NCI-H1436 (cell line): ENCODE results near the gene USP32.
"Not testable (repeated sequence)": the region's sequence is repeated elsewhere in the genome, so short reads cannot be mapped to it uniquely, and the experiment has no call there.

Experiments
- DNase-seq: peaks from one replicate; lab custom pipeline; 2025; lab: John Stamatoyannopoulos, UW

Gene USP32

GRCh38 chr17:60410001-60410400 lies 18.1 kb upstream of the USP32 start:
- DNase-seq, result no peak

DNA sequence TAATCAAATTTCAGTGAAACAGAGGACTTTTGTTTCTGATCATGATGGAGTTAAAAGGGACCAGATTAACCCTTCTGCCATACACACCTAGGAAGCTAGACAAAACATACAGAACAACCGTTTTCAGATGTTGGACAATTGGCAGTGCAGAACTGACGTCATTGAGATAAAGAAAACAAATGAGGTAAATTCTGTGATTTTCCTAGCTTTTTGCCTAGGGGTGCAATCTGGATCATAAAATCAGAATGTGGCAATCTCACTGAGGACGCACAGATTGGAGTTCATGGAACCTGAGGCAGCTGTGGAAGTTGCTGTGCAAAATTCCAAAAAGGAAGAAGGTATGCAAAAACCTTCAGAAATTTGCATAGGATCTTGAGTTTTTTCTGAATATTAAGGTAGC lies 15.0 kb upstream of the USP32 start:
- DNase-seq, result no peak

- DNase-seq, result no peak
These were observed 12.0 kb upstream of the USP32 start for GRCh38 chr17:60403962-60404361.

DNA sequence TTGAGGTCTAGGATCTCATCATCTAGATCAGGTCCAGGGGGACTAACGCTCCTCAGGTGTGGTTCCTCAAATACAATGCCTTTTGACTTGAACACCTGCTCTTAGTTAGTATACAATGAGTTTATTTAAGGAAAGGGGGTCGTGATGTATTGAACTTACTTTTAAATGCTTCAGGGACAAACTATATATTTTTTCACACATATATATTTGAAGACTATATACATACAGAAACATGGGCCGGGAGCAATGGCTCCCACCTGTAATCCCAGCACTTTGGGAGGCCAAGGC lies 11.5 kb upstream of the USP32 start:
- no peak for DNase-seq

DNA sequence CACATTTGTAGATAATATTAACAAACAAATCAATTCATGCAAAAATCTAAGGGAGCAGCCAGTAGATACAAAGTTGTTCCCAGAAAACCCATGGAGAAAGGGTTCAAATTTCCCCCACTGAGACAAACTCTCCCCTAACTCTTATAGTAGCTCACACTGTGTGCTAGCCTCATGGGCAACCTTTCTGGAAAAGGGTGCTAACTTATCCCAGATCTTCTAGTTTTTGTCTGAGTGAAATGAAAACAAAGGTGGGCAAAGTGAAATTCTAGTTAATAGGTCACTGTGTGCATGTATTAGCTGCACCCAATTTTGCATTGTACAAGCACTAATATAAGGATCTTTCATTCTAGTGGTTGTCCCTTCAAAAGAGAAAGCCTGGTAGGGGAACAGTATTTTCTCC lies 9.9 kb upstream of the USP32 start:
- DNase-seq, result no peak

GRCh38 chr17:60398227-60398959 lies 6.5 kb upstream of the USP32 start:
- DNase-seq, result no peak

GRCh38 chr17:60396412-60396811 lies 4.5 kb upstream of the USP32 start:
- DNase-seq, result no peak

DNA sequence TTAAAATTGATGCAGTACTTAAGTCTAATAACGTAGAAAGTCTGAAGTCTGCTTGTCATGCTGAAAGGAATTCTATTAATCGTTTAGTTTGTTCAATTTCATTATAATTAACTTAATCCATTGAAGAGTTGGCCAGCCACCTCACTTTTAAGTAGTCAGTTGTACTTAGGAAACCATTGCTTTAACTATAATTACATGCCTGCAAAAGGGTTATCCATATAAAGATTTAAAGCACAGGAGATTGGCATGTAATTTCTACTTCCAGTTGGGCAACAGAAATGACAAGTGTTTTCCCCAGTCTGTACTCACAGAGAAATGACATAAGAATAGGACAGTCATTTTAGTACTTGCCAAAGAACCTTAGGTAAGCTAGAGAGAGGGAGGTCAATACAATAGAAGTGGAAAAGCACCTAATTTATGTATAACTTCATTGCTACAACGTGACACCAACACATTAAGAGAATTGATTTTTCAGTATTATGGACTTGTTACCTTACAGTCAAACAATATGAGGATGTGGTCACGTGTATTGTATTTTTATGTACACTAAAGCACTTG lies 3.7 kb upstream of the USP32 start:
- no peak for DNase-seq

DNA sequence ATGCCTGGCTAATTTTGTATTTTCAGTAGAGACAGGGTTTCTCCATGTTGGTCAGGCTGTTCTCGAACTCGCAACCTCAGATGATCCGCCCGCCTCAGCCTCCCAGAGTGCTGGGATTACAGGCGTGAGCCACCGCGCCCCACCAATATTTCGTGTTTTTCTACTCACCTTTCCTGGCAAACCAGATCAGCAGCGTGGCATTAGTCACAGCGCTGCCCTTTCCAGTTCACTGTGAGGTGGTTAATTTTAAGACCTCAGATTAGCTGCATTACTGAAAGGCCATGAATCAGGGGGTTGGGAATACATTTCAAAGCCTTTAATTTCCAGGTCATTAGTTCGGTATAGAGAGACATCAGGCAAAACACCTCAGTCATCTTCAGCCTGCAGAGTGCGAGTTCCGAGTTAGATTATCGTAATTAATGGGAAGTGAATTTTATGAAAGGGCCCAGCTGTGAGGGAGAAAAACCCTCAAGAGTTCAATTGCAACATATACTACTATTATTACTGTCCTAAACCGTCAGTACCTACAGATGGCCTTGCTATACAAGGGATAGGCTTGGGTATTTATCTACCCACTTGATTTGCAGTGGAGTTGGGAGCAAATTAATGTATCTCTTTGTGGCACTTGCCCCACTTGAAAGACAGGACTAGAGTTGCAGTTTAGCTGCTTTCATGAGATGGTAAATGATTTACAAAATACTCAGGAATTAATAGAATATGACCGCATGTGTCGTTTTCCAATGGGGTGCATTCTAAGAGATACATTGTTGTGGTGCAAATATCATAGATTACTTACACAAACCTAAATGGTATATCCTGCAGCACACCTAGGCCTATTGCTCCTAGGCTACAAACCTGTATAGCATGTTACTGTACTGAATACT lies 2.1 kb upstream of the USP32 start:
- DNase-seq, result no peak

DNA sequence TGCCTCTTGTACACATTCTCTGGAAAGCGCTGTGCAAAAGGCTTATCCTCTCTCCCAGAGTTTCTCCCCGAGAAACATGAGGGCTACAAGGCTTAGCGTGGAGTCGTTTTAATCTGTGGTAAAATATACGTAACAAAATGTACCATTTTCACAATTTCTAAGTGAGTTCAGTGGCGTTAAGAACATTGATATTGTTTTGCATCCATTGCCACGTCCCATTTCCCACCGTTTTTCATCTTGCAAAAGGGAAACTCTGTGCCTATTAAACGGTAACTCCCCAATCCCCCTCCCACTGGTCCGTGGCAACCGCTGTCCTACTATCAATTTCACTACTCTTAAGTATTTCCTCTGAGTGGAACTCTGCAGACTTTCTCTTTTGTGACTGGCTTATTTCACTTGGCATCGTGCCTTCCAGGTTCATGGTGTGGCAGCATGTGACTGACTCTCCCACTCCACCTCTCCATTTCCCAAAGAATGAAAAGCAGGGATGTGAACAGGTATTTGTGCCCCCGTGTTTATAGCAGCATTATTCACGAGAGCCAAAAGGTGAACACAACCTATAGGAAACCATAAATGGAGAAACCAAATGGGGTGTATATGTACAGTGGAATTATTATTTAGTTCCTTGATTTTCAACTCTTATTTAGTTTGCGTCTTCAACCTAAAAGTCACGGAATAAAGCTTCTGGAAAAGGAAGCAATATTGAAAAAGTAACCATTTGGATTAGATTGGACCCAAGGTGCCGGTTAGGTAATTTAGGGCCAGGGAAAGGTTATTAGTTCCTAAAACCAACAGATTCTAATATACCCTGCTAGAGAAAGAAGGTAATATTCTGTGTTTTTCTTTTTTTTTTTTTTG lies 1.1 kb upstream of the USP32 start:
- DNase-seq, result peak; percentile 38

GRCh38 chr17:60391471-60392041 lies 377 bp downstream of the USP32 start:
- peak; percentile 91 for DNase-seq

DNA sequence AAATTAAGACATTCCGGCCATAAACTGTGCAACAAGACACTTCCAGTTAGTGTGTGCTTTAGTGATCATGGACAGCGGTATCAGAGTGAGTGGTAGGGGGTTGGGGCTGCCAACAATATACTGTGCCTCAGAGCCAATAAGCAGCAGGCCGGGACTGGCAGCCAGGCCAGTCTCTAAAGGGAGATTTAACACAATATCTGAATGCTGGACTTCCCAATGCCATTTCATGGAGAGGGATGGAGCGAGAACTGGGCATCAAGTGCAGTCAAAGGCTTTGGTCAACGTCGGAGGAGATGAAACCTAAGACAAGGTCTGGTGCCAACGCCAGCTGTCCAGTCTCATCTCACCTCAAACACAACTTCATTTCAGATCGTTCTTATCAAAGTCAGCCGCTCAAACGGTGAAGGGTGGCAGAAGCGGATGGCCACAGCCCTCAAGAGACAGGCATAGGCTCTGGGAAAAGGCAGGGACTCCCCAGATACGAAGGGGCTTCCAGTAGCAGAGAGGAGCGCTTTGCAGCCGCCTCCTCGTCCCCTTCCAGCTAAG lies 935 bp downstream of the USP32 start:
- no peak for DNase-seq

- no peak for DNase-seq
These were observed 1.7 kb downstream of the USP32 start for GRCh38 chr17:60390186-60390585.

DNA sequence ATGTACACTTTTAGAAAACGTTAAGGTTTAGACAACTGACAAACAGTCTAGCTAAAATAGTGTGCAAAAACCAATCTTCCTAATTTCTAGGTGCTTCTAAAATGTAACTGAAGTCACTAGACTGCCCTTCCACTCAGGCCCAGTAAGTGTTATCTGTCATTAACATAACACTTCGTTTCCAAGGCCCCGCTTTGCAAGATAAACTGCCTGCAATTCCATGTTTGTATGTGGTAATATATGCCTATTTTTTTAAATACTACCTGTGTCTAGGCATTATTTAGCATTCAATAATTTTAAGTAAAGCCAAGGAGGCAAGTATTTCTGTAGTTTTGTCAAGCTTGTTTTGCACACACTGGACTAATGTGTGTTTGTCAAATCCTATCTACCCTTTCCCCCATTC lies 3.2 kb downstream of the USP32 start:
- no peak for DNase-seq

DNA sequence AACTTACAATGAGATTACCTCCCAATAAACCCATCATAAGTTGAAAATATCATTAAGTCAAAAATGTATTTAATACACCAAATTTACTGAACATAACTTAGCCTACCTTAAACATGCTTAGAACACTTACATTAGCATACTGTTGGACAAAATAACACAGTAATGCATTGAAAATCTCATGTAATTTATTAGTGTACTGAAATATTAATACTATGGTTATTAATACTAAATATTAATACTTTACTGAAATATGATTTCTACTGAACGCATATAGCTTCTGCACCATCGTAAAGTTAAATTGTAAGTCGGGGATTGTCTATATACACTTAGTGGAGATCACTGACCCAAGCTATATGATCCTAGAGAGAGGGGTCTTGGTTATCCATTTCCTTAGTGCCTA lies 4.3 kb downstream of the USP32 start:
- no peak for DNase-seq

GRCh38 chr17:60386147-60387058 lies 5.5 kb downstream of the USP32 start:
- DNase-seq, result no peak

GRCh38 chr17:60384921-60385320 lies 7.0 kb downstream of the USP32 start:
- DNase-seq, result not testable (repeated sequence)

DNA sequence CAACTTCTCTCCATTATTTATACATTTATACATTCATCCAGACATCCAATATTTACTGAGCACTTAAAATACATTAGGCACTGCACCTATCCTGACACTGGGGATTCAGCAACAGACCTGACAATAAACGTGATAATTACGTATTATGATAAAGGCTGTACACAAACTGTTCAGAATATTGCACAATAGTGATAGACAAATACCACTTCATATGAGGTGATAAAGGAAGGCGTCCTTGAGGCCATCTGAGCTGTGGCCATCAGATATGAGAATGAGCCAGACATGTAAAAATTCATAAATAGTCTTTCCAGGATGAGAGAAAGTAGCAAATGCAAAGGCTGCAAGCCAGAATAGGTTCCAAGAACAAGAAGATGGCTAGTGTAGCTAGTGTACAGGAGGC lies 8.6 kb downstream of the USP32 start:
- DNase-seq, result peak; percentile 51

GRCh38 chr17:60381958-60382357 lies 10.0 kb downstream of the USP32 start:
- no peak for DNase-seq

DNA sequence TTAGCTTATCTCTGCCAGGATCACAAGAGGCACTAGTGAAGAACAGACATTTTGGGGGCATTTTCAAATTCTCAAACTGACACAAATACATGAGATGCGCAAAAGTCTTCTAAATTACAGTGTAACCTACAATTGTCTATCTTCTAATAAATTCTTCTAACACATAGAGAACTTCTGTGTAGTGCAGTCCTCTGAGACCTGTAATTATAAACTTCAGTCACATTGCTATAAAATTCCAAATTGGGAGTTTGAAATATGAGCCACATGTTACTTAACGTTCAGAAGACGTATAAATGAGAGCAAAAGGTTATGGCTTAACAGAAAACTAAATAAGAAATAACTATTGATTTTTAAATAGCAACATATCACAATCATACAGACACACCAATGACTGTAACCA lies 12.5 kb downstream of the USP32 start:
- not testable (repeated sequence) for DNase-seq

DNA sequence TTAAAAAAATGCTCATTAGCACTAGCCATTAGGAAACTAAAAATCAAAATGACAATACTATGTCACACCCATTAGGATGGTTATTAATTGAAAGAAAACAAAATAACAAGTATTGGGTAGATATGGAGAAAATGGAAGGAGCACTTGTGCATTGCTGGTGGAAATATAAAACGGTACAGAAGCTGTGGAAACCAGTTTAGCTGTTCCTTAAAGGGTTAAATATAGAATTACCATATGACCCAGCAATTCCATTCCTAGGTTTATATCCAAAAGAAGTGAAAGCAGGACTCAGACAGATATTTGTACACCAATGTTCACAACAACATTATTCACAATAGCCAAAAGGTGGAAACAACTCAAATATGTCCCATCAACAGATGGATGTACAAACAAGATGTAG lies 13.7 kb downstream of the USP32 start:
- DNase-seq, result not testable (repeated sequence)
